Measurements from ENCODE around the gene UCMA.

UCMA gene

DNA sequence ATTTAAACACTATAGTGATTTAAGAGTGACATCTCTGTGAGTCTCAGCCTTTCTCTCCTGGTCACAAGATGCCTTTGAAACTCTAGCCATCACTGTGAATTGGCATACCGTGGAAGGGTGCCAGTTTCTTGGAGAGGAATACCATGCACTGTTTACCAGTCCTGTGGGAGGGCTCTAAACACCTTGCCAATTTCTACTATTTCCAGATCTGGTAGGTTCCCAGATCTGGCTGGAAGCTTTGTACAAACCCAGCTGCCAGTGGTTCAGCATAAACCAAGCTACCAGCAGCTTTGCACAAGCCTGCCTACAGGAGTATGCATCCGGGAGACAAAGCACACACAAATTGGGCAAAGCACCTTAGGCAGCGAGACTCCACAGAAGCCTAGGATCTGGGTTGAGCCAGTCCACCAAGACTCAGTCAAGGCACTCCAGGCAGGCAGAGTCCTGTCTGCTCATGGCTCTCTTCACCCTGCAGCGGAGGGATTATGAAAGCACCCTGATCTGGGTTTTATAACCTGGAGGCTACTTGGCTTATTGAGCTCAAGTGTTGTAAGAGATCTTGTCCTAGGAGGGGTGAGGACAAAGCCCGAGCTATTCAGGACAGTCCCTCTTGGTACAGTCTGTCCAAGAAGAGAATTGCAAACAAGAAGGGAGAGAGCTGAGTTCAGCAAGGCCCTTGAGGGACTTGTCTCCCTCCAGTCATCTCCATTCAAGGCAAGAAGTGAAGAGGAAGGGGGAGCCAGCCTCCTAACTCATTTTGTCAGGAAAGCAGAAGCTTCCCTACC lies 49.3 kb downstream of the UCMA start:
- DNase-seq = no peak

DNA sequence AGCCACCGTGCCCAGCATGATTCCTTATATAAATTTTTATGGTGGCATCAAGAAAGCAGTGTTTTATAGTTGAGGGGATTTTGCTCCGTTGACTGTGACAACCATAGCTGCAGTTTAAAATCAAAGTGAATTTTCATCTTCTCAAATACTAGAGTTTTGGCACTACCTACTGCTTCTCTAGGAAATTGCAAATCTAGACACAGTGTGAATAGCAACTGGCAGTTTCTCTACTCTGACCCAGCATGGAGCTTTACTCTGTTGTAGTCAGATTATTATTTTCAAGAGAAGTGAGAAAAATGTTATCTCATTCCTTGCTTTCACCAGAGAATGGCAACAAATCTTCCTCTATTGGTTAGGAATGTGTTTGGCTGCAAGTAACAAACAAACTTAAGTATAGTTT lies 49.9 kb downstream of the UCMA start:
- DNase-seq = no peak

DNA sequence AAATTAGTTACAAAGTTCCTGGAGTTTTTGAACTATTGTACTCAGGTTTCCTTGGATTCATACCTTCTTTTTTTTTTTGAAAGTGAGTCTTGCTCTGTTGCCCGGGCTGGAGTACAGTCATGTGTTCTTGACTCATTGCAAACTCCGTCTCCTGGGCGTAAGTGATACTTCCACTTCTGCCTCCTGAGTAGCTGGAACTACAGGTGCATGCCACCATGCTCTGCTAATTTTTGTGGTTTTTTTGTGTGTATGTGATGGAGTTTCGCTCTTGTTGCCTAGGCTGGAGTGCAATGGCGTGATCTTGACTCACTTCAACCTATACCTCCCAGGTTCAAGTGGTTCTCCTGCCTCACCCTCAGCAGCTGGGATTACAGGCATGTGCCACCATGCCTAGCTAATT lies 50.5 kb downstream of the UCMA start:
- DNase-seq = no peak

DNA sequence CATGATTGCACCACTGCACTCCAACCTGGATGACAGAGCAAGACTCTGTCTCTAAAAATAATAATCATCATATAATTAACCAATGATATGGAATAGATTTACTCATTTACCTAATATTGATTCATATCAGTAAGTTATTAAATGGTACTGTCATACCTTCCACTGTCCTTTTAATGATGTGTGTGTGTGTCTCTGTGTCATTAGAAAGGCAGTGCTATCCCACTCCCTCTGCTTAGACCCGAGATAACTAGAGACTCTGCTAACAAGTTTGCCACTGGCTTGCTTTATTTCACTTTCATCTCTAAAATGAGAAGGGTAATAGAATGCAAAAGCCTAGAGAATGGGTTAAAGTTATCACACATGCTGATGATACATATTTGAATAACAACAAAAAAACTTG lies 51.8 kb downstream of the UCMA start:
- no peak for DNase-seq

GRCh38 chr10:13180788-13181187 lies 53.4 kb downstream of the UCMA start:
- DNase-seq = no peak

DNA sequence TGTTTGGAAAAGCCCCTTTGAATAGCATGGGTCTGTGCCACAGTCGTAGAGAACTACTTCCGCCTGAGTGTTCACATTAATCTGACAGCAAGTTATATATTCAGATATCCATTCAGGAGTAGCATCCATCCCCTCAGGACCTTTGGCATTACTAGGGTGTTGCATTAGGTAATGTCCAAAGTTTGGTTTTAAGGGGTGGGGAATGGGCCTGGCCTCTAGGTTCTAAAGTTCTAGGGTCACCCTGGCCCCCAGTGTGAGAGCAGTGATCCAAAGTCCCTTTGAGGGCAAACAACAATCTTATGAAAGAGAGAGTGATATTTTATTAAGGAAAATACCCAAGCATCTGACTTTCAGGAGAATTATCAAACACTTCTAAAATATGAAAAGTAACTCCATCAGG lies 60.6 kb downstream of the UCMA start:
- no peak for DNase-seq
